NCI-H1694 (cell line): Measurements from ENCODE around the gene RNGTT.
"Not testable (repeated sequence)": the region's sequence is repeated elsewhere in the genome, so short reads cannot be mapped to it uniquely, and the experiment has no call there.

Experiments
- DNase-seq: peaks from one replicate; lab custom pipeline; 2025; lab: John Stamatoyannopoulos, UW

Gene RNGTT

GRCh38 chr6:88963139-88964090 is at the start of gene RNGTT:
RNGTT (minus strand) TSS chr6:88963618; CDS start chr6:88963409, 209 bp downstream.
- peak; percentile 95 for DNase-seq

- DNase-seq: no peak
These were observed 48.0 kb upstream of the RNGTT start for GRCh38 chr6:89011436-89011835.

- no peak for DNase-seq
These were observed 47.4 kb upstream of the RNGTT start for GRCh38 chr6:89010825-89011224.

- no peak for DNase-seq
These were observed 46.2 kb upstream of the RNGTT start for GRCh38 chr6:89009624-89010059.

- no peak for DNase-seq
These were observed 45.5 kb upstream of the RNGTT start for GRCh38 chr6:89008815-89009374.

- DNase-seq: no peak
These were observed 44.8 kb upstream of the RNGTT start for GRCh38 chr6:89008001-89008814.

- no peak for DNase-seq
These were observed 44.0 kb upstream of the RNGTT start for GRCh38 chr6:89007209-89008000.

GRCh38 chr6:89002523-89002922 is 39.1 kb upstream of the RNGTT start:
- no peak for DNase-seq

GRCh38 chr6:88997327-88997726 is 33.9 kb upstream of the RNGTT start:
- no peak for DNase-seq

GRCh38 chr6:88992741-88993552 is 29.5 kb upstream of the RNGTT start:
- DNase-seq: no peak

GRCh38 chr6:88989215-88989614 is 25.8 kb upstream of the RNGTT start:
- DNase-seq: no peak

- DNase-seq: no peak
These were observed 24.5 kb upstream of the RNGTT start for GRCh38 chr6:88987922-88988321.

- DNase-seq: no peak
These were observed 22.5 kb upstream of the RNGTT start for GRCh38 chr6:88985901-88986300.

- DNase-seq: no peak
These were observed 21.2 kb upstream of the RNGTT start for GRCh38 chr6:88984606-88985005.

GRCh38 chr6:88984152-88984551 is 20.7 kb upstream of the RNGTT start:
- no peak for DNase-seq

- no peak for DNase-seq
These were observed 20.1 kb upstream of the RNGTT start for GRCh38 chr6:88983532-88983931.

- not testable (repeated sequence) for DNase-seq
These were observed 19.7 kb upstream of the RNGTT start for GRCh38 chr6:88983129-88983528.

- peak; percentile 8 for DNase-seq
These were observed 19.3 kb upstream of the RNGTT start for GRCh38 chr6:88982720-88983119.

GRCh38 chr6:88975369-88975768 is 12.0 kb upstream of the RNGTT start:
- no peak for DNase-seq

GRCh38 chr6:88972504-88973423 is 9.3 kb upstream of the RNGTT start:
- DNase-seq: no peak
